HG03103 (cell line): Measurements from ENCODE around the gene CEP131.

ENCODE experiments used
- ATAC-seq: cut with Tn5 transposase; IDR thresholded peaks from one replicate; pipeline ENCODE4 v1.9.1; 2021; ENCODE audit warnings: low read depth; ENCODE audit not compliant: unreplicated experiment

Gene CEP131

DNA sequence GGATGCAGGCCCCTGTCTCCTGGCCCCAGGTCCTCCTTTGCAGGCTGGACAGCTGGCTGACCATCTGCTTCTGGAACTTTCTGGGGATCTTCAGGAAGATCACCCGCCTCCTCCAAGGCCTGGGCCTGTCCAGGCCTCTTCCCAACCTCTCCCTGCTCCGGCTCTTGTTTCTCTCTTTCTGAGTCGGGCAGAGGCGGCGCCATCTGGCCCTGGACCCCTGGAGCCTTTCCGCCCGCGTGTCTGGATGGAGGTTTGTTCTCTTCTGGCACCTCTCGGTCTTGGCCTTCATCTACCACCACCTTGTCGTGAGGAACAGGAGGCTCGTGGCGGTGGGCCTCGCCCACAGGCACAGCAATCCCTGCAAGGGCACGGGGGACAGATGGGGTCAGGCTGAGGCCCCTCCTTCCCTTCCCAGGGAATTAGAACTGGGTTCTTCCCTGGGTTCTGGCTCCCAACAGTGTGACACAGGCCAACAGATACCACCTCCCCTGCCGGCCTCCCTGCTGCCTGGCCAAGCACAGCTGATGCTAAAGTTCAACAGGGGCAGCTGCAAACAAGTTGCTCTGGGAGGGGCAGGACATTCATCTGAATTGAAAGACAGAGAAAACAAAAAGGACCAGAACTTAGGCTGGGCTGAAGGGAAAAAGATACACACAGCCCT, 29.7 kb upstream of the CEP131 start:
- ATAC-seq = no peak

- ATAC-seq = no peak
These were observed 29.0 kb upstream of the CEP131 start for GRCh38 chr17:81251709-81252301.

GRCh38 chr17:81251094-81251708, 28.4 kb upstream of the CEP131 start:
- no peak for ATAC-seq

DNA sequence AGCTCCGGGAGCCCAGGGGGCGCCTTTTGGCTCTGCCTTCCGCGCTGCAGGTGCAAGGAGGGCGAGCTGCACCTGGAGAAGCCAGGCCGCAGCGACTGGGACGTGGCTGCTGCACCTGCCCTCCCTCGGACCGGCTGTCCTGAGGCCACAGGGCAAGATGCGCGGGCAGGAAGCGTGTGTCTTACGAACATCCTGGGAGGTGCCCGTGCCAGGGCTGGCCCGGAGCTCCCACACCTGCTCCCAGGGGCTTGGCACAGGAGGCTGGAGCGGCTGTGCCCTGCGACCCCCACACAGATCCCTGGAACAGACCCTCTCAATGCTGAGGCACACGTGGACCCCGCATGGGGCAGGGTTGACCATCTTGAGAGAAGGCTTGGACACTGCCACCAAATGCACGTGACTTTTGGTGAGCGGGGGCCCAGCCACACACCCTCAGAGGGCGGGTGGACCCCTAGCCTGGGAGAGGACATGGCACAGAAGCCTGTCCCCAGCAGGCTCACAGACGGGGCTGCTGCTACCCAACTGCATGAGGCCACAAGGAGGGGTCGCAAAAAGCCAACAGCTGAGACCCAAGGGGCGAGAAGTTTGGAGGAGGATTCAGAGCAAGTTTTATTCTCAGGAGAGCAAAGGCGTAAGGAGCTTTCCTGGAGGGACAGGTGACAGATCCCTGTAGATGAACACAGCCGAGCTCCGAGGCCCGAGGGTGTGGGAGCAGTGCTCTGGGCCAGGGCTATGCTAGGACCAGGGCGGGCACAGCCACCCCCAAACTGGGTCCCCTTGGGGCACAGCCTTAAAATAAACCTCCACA, 27.7 kb upstream of the CEP131 start:
- ATAC-seq = no peak

- no peak for ATAC-seq
These were observed 26.7 kb upstream of the CEP131 start for GRCh38 chr17:81249223-81250040.

DNA sequence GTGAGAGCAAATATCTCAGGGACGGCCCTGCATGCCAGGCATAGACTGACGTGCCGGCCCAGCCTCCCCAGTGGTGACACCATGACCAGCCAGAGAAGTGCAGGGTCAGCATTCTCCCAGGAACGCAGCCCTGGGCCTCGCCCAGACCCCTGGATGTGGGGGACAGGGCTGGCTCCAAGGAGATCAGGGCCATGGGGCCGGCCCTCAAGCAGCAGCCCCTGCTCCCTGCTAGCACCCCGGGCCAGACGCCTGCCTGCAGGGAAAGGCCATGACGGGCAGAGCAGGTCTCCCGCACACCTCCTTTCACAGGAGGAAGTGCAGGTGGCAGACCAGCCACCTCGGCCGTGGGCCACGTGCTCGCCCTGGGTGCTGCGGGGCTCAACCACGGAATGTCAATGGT, 25.9 kb upstream of the CEP131 start:
- ATAC-seq = no peak

DNA sequence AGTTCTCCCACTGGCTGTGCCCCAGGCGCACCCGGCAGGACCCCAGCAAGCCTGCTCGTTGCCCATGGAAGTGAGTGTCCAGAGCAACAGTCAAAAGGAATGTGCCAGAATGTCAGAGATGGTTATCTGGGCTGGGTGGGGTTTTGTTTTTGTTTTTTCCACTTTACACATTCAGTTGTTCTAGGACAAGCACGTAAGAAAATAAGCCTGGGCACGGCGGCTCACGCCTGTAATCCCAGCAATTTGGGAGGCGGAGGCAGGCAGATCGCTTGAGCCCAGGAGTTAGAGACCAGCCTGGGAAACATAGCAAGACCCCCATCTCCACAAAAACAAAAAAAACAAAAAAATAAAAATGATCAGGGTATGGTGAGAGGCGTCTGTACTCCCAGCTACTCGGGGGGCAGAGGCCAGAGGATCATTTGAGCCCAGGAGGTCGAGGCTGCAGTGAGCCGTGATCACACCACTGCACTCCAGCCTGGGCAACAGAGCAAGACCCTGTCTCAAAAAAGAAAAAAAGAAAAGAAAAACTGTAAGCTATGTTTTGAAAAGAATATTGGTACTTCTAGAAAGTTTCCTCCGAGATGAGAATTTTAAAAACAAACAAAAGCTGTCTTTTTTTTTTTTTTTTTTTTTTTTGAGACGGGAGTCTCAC, 24.7 kb upstream of the CEP131 start:
- ATAC-seq = no peak

GRCh38 chr17:81246679-81247338, 24.0 kb upstream of the CEP131 start:
- ATAC-seq = no peak

- ATAC-seq = no peak
These were observed 23.5 kb upstream of the CEP131 start for GRCh38 chr17:81246343-81246670.

DNA sequence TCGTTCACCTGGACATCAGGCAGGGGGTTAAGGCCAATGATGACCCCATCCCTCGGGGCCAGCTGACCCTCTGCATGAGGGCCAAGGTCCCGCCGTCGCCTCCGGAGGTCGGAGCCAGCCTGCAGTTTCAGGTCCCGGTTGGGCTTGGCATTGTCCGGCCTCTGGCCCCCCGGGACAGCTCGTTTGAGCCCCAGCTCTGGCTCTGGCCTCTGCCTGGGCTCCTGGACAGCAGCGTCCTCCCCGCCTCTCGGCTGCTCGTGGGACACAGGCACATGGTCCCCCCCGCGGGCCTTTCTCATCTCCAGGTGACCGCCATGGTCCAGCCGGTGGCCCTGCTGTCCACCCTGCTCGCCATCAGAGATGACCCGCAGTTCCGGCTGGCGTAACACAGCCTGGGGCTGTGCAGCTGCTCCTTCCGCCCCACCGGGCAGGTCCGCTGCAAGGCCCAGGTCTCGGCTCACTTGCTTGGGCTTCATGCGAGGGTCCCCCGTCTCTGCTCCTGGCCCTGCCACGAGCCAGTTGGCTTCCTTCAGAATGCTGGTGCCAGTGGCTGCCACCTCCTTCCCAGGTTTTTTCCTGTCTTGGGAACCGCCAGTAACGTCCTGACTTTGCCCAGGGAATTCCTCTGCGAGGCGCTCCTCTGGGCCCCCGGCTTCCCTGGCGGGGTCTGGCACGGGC, 23.0 kb upstream of the CEP131 start:
- ATAC-seq = no peak

DNA sequence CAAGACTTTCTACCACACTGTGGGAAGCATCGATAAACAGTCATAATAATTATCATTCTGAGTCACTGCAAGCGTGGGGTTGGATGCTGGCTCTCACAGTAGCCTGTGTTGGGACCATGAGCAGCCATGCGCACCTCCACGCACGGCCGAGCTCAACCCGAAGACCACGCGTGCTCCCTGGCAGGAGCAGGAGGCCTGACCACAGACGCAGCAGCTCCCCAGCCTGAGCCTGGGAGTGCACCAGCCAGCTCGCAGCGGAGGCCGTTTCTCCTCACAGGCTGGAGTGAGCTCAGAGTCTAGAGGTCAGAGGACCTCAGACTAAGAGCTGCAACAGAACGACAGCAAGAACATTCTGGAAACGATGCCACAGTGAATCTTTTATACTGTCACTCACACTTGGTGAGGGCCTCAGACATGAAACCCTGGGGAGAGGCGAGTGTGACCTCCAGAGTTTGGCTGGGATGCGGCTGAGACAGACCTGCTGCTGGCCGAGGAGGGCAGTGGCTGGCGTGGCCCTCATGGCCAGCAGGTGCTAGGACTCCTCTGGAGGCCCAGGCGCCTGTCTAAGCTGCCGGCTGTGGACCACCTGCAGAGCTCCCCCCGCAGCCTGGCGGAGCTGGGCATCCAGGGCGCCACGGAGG, 22.4 kb upstream of the CEP131 start:
- no peak for ATAC-seq

DNA sequence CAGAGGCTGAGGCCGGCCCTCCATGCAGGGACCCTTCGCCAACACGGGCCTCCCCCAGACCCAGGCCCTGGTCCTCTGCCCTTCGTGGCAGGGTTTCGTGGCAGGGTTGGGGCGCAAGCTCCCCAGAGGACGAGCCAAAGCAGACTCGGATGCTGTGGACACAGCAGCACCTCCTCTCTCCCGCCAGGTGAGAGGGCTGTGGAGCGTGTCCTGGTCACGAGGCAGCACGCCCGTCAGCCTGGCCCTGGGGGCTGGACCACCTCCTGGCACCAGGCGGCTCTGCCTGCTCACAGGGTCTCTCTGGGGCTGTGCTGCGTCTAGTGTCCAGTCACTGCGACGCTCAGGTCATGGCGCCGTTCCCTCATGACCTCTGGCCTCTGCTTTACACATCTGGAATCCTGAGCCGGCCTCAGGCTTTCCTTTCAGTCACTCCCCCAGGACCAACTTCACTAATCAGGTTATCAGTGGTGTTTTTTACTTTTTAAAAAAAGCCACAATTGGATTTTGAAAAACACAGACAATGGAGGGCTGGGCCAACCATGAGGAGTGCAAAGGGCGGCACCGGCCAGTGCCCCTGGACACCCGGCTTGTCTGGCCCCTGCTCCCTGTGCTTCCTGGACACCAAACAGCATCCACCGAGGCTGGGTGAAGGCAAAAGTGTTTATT, 21.7 kb upstream of the CEP131 start:
- no peak for ATAC-seq

GRCh38 chr17:81243333-81243664, 20.5 kb upstream of the CEP131 start:
- no peak for ATAC-seq

GRCh38 chr17:81242421-81243332, 19.9 kb upstream of the CEP131 start:
- ATAC-seq = no peak

DNA sequence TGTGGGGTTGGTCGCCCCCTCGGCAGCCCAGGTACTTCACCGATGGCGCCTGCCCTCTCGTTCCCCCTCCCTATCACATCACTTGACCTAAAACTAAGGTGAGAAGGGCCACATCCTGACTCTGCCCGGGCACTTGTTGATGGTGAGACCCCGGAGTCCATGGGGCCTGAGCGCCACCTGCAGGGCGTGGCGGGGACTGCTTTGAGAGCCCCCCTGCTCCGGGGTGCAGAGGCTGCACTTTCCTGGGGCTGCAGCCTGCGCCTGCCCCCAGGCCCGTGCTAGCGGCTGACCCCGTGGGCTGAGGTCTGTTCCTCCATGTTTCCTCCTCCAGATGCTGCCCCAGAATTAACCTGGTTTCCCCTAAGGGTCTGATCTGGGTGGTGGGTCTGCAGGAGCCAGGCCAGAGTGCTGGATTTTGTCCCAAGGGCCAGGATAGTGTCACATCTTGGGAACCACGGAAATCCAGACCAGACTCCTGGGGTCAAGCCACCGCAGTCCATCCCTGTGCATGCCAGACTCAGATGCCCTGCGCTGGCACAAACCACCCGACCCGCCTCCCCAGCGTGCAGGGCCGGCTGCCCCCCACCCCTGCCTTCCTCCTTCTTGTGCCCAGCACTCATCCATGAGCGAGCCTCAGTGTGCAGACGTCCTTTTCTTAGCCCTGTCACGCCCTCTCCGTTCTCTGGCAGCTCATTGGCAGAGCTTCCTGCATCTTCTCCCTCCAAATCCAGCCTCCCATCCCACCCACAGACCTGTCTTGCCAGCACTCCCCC, 19.1 kb upstream of the CEP131 start:
- ATAC-seq = no peak

- ATAC-seq = no peak
These were observed 18.4 kb upstream of the CEP131 start for GRCh38 chr17:81241203-81241602.
